Stimulated activated CD8-positive, alpha-beta memory T cell treated with anti-CD3 and anti-CD28 coated beads, Interleukin-4, amount 100 ng/mL, for 24 hours (primary cell): ENCODE results near the gene RD3L.
"Not testable (repeated sequence)": the region's sequence is repeated elsewhere in the genome, so short reads cannot be mapped to it uniquely, and the experiment has no call there.

ENCODE experiments used
- DNase-seq: peaks from one replicate; pipeline ENCODE4 v3.0.0-alpha.2; 2020; ENCODE audit warnings: low read depth

RD3L gene

DNA sequence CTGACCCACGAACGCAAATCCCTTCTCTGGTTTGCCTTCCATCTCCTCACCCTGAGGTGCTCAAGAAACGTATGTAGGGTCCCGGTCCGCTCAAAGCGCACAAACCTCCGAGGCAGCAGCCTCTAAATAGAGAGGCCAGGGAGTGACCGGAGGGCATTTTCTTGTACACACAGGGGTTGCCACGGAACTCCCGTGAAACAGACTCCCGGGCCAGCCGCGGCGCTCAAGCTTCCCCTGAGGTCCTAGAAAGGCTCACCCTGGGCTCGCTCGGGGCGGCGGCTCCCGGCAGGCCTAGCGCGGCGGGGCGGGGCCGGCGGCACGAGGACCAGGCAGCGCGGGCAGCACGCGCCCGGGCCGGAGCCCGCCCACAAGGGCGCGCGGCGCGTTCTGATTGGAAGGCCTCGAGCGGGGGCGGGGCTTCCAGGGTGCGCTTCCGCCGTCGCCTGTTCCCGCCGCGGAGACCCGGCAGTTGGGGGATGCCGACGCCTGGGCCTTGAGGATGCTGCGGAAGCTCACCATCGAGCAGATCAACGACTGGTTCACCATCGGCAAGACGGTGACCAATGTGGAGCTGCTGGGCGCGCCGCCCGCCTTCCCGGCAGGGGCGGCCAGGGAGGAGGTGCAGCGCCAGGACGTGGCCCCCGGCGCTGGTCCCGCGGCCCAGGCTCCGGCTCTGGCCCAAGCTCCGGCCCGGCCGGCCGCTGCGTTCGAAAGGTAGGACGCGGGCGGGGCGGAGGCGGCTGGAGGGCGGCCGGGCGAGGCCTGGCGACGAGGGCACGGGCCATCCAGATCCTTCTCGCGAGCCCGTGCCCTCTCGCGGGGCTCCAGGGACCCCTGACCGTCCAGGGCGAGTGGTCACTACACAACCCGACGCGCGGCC lies 14.1 kb downstream of the RD3L start, which contains the start of gene TDRD9:
TDRD9 (plus strand) TSS at position 446 of the 880 bp plus-strand sequence; CDS start at position 500, 54 bp downstream.
- DNase-seq = no peak

DNA sequence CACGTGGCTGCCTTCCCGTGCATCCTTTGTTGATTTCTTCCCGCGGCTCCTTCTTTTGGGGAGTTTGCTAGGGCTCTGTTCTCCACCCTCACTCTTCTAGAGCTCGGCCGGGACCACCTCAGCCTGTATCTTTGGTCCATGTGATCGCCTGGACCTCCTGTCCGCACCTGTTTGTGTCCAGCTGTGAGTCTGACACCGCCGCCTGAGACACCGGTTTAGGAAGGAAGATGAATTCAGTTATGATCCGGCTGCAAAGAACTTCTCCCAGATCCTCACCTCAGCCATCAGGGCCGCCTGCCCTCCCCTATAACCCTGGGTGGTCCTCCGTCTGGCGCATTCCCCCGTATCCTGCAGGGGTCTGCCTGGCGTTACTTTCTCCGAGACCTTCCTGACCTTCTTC lies 14.8 kb downstream of the RD3L start:
- no peak for DNase-seq

DNA sequence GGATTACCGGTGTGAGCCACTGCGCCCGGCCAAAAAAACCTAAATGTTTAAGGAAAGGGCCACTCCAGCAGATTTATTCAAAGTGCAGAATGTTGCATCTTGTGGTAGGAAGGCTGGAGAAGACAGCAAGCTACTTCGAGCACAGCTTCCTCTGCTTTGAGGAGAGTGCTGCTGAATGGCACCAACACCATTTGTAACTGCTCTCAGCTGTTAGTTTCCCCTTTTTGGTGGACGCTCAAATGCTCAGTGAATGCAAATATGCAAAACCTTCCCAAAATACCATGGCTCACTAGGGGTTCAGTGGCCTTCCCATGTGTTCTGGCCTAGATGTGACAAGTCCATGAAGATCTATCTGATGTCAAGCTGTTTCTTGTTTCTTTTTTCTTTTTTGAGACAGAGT lies 17.0 kb downstream of the RD3L start:
- no peak for DNase-seq

DNA sequence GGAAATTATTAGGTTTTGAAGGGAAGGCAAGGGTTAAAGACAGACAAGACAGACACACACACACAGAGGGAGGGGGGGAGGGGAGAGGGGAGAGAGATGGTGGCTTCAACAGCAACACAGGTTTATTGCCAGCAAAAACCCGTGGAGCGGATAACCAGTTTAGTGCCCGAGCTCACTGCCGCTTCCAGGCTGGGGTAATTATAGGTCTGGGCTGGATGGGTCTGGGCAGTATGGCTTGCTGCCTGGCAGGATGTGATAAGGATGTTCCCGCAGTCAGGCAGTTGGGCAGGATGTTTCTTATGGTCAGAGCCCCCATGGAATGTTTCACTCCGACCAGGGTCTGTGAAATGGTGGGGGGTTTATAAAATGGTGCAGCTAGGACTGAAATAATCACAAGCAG lies 18.5 kb downstream of the RD3L start:
- no peak for DNase-seq

DNA sequence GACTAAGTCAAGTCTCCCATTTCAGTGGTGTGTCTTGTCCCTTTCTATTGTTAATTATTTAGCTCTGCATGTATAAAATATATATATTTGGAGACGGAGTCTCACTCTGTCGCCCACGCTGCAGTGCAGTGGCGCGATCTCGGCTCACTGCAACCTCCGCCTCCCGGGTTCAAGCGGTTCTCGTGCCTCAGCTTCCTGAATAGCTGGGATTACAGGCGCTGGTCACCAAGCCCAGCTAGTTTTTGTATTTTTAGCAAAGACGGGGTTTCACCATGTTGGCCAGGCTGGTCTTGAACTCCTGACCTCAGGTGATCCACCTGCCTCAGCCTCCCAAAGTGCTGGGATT lies 20.5 kb downstream of the RD3L start:
- not testable (repeated sequence) for DNase-seq

DNA sequence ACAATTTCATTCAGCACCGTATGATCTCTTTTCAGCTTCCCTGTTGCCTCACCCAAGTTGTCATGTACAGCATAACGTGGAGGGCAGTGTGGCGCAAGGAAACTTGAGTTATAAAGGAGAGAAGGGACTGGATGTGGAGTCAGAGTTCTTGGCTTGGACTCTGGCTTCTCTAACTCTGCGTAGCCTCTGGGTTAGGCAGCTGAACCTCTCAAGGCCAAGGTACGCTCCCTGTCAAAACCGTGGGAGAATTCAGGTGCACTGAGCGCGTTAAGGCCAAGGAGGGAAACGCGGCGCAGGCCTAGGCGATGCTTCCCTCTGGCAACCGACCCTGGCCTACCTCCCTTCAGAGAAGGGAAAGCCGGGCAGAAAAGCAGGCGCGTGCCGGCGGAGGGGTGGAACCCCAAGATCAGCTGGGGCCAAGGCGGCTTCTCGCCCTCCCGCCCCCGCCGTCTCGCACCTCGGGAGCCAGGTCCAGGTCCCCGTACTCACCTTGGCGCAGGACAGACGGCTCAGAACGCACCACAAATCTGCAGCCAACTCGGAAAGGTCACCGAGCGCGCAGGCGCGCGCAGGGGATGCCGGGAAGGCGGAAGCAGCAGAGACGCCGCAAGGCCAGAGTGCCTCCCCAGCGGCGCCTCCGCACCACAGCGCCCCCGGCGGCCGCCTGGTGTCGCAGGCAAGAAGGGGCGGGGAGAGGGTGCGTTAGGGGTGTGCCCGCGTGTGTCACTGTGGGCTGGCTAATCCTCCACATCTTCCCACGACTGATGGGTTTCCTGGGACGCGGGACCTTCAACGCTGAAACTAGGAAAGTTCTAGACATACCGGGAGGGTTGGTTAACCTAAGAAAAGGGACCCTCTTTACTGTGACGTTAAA lies 21.1 kb downstream of the RD3L start:
- peak; percentile 94 for DNase-seq

DNA sequence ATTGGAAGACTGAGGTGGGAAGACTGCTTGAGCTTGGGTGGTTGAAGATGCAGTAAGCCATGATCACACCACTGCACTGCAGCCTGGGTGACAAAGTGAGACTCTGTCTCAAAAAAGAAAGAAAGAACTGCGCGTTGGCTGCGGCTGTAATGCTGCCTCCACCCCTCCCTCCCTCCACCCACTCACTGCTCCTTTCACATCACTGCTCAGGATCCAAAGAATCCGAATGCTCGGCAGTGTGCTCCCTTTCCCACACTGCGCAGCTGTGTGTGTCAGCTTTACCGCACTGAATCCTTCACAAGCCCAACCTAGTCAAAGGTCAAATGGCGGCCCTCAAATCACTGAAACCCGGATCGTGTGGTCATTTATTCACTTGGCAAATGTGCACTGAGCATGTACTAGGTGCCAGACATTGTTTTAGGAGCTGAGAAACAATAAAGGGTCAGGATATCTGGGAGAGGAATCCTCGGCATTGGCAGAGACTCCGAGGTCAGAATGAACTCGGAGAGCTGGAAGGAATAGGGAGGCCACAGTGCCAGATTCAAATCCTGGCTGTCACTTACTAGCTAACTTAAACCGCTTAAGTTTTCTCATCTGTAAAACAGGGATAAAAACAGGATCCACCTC lies 25.6 kb downstream of the RD3L start:
- no peak for DNase-seq

DNA sequence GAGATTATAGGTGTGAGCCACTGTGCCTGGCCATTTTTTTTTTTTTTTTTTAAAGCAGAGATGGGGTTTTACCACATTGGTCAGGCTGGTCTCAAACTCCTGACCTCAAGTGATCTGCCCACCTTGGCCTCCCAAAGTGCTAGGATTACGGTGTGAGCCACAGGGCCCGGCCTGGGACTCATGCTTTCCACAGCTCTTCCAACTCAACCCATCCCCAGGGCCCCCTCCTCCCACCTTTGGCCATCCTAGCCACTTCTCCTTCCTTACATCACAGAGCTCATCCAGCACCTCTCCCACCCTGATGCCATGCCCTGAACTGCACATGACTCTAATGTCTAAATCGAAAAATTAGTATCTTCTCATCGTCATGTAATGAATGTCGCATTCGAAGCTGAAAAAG lies 26.7 kb downstream of the RD3L start:
- DNase-seq = no peak

DNA sequence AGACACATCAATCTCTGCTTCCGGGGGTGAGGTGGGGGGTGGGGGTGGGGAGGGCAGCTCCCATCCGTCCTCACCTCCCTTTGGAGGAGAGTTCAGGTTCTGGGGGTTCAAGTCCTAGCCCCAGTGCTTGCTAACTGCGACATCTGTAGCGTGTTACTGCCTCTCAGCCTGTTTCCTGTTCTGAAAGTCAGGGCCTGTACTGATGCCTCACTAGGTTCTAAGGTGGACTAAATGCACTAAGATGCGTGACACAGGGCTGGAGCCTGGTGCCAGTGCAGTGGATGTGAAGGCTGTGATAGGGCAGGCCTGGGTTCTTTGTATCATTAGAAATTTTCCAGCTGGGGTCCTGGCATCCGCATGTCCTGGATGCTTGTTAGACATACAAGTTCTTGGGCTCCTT lies 31.3 kb downstream of the RD3L start:
- no peak for DNase-seq

DNA sequence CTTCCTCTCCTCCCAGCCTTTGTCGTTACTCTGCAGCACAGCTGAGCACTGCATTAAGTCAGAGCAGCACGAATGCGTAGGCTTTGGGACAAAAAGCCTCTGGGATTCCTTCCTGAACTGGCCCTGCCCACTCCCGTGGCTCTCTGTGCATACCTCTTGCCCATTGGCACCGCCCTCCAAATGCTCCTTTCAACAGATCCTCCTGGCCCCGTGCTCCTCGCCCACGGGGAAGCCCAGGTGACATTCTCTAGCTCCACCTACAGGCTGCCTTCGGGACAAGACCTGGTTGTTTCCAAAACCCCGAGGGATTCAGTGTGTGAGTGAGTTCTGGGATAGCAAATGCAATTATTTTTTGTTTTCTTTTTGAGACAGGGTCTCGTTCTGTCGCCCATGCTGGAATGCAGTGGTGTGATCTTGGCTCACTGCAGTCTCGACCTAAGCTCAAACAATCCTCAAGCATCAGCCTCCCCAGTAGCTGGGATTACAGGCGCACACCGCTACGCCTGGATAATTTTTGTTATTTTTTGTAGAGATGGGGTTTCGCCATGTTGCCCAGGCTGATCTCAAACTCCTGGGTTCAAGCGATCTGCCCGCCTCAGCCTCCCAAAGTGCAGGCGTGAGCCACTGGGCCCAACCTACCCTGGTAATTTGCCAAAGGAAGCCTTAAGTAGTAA lies 31.9 kb downstream of the RD3L start:
- peak; percentile 58 for DNase-seq

DNA sequence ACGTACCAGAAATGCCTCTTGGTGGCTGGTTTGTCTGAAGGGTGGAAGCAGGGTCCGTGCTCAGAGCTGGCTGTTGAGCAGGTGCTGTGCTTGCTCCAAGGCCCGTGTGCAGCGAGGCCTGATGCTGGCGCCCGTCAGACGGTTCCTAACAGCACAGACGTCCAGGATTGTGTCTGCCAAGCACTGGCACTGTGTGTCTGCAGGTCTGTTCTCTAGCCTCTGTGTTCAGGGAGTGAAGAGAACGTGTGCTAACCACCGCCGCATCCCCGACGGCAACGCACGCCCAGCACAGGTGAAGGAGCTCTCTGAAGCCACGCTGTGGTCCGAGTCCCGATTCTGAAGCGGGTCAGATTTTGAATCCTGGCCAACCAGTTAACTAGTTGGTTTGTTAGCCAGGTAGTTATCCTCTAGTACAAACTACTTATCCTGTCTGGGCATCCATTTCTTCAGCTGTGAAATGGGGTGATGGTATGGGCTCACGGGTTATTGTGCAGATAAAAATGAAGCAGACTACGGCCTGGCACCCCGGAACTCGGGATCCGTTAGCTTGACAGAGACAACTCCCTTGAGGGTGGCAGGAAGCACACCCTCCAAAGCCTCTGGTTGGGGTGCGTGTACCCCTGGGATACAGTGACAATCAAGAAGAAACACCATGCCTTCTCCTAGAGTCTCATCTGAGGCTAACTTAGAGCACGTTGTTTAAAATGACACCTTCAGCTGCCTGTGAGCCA lies 32.6 kb downstream of the RD3L start:
- no peak for DNase-seq

DNA sequence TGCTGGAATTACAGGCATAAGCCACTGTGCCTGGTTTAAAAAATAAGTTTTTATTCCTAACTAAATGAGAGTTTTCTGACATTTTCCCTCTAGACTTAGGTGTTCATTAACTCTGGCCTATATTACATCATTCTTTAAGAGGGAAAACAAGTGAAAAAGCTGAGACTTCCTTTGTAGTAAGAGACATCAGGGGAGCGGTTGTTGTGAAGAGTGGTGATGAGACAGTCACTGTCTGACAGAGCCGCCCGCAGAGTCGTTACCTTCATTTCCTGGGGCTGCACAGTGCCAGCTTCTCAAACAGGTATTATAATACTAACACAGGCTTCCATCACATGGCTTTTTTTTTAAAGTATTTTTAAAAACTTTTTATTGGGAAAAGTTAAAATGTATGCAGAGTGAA lies 33.7 kb downstream of the RD3L start:
- DNase-seq = no peak

DNA sequence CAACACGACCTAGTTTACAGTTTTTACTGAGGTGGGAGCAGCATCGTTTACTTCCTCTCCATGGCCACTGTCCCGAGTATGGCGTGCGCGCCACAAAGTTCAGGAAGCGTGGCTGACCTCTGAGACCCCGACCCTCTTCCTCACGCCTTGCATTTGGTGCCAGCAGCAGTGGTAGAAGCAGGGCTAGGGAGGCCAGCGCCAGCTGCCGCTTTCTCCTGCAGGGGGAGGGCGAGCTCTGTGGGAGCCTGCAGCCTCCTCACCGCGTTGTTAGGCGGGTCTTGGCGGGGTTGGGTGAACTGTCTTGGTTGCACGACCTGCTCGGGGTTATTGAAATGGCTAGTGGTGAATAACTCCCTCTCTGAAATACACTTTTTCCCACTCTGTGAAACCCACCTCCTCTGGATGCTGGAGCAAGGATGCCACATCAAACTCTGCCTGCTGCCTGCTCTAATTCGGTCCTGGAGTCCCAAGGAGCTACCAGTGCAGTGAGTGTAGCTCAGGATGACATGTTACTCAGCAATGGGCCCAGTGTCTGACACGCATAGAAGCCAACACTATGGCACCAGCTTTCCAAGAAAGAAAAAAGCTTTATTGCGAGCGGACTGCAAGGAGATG lies 36.4 kb downstream of the RD3L start:
- no peak for DNase-seq

DNA sequence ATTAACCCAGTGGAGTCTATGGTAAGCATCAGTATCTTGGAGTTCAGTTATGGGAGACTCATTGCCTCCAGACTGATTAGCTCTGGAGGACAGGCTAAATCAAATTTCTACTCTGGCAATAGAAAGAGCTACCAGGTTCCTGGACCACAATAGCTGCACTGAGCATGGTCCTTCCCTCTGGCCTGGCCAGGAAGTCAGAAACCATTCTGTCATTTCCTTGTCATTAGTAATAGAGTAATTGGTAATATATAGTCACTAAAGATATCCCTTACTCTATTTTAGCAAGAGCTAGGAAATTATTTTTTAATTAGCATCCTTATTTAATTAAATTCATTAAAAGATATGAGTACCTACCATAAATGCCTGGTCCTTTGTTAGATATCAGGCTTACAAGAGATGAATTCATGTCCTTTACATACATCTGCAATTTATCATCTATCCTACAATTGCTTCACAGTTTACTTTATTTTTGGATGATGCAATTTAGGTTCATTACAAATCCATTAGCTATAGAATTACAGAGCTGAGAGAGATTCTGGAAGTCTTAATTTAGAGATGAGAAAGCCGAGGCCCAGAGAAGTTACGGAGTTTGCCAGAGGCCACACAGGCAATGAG lies 37.7 kb downstream of the RD3L start:
- no peak for DNase-seq

DNA sequence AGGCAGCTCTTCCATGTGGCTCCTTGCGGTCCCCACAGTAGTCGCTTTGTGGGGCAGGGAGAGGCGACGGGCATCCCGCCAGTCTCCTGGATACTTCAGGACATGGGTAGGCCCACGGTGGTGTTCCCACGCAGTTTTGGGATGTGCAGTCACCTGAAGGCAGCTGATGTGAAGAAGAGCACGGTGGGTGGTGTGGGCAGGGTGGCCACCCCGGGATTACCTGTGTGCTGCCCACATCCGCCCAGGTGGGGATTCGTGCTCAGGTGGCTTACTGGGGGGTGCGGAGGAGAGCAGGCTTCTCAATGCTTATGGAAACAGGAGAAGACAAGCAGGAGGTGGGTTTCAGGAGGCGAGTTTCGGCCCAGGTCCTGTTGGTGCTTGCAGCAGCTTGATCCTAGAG lies 42.5 kb downstream of the RD3L start:
- DNase-seq = no peak

DNA sequence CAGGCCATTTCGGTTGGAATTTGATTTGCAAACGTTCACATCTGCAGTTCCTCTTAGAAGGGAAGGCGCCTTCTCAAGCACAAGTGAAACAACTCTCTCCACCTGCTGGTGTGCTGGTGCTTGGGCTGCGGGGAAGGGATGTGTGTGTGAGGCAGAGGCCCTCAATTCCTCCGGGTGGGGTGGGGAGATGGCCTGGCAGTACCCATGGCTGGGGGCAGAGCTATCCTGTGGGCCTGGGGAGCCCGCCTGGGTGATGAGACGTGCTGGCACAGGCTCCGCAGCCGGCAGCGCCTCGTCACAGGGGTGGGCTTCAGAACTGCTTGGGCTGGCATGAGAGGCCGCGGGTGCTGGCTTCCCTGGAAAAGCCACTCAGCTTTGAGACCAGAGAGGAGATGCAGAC lies 43.0 kb downstream of the RD3L start:
- DNase-seq = no peak

DNA sequence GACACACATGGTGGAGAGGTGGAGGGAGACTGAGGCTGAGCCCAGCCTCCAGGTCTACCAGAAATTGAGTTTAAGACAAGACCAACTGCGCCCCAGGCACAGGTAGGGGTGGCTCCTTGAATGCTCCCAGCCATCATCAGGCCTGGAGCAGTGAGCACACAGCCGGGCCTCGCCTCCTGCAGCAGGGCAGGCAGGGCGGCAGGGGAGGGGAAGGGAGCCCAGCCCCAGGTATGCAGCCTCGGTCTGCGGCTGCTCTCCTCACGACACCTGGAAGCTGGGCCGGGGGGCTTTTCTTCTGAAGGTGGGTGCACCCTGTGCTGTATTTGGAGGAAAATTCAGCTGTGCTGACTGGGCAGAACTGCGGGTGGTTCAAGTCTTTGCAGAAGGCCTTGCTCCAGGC lies 43.6 kb downstream of the RD3L start:
- no peak for DNase-seq

DNA sequence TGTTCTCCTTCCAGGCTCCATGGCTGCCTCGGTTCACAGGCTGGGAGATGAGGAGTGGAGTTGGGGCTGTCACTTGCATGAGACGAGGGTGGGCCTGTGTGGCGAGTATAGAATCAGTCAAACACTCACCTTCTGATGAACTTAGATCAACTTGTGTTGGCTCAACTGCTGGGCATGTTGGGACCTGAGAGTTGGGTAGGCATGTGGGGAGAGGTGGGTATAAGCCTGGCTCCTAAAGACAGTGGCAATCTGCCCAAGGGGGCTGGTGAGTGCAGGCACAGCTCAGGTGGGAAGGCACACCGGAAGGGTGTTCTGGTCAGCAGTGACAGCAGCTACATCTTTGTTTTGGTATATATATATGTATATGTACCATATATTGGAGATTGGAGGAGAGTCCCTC lies 44.1 kb downstream of the RD3L start:
- no peak for DNase-seq

DNA sequence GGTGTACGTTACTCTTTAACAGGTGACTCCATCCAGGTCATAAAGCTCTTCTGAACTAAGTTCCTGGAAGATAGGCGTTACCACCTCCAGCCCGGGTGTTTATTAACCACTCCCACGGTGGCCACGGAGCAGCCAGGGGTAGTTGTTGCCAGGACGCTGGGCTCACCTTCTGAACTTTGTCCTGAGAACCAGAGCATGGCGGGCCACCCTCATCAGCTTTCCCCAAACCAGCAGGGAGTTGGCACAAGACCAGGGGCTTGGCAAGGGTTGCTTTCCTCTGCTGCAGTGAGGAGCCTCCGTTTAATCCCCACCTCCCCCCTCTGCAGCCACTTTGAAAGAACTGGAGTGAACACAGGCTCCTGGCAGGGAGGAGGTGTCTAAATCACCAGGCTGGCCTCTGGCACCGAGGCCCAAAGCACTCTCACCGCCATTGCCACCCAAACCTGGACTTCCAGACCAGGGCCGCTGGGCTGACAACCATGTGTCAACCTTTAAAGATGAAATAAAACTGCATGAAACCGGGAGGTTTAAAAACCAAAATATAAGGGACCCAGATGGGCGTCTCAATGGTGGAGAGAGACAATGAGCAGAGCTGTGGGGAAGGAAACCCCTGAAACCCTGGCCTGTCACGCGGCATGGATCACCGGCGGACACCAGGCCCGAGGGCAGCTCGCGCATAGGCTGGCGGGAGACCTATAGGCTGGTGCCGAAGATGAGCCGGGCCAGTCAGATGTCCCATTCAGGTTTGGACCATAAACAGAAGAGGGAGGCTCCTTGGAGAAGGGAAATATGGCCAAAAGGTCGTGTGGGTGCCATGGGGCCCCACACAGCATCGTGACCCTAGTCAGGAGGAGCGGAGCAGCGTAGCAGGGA lies 45.0 kb downstream of the RD3L start:
- DNase-seq = no peak

DNA sequence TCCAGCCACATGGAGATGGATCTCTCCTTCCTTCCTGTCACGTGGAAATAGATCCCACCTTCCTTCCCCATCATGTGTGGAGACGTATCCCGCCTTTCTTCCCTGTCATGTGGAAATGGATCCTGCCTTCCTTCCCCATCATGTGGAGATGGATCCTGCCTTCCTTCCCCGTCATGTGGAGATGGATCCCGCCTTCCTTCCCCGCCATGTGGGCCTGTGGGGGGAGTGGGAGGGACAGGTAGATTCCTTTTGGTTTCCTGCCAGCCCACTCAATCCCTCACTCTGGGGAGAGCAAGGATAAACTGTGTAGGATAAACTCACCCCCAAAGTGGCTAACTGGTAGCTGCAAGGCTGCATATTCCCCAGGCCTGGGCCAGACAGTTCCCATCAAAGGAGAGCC lies 45.8 kb downstream of the RD3L start:
- DNase-seq = no peak
